ENCODE measurements around the gene PHOX2A.

PHOX2A gene

GRCh38 chr11:72227316-72228228, 16.4 kb downstream of the PHOX2A start:
- H3K27ac ChIP-seq (ENCODE audit: low read depth, low read length, severe bottlenecking) = no peak overlapping the region
- H3K36me3 ChIP-seq (ENCODE audit: control insufficient read depth, insufficient read depth, low read length) = peaks cover 62% of the 10 kb centered on the region
- 92 to 94% methylated on average over 13 to 14 of the region's 14 CpGs for WGBS, 2 experiments (ENCODE audit: insufficient coverage in 2 of 2)
- no peaks in the 10 kb centered on the region for H3K9me3 ChIP-seq (ENCODE audit: control insufficient read depth, low read length)
- no peak overlapping the region for H3K4me3 ChIP-seq (ENCODE audit: extremely low read depth, insufficient read depth, low read length, poor library complexity, severe bottlenecking)
- H3K4me1 ChIP-seq (ENCODE audit: control insufficient read depth, insufficient read depth, low read length, poor library complexity, severe bottlenecking) = peaks cover 7% of the 10 kb centered on the region

- H3K4me3 ChIP-seq (ENCODE audit: extremely low read depth, insufficient read depth, low read length, poor library complexity, severe bottlenecking) = no peak overlapping the region
- H3K9me3 ChIP-seq (ENCODE audit: control insufficient read depth, low read length) = no peaks in the 10 kb centered on the region
- peaks cover 14% of the 10 kb centered on the region for H3K4me1 ChIP-seq (ENCODE audit: control insufficient read depth, insufficient read depth, low read length, poor library complexity, severe bottlenecking)
- WGBS, 2 experiments (ENCODE audit: insufficient coverage in 2 of 2) = 84 to 91% methylated on average over 4 to 5 of the region's 5 CpGs
- no peak overlapping the region for H3K27ac ChIP-seq (ENCODE audit: low read depth, low read length, severe bottlenecking)
- peaks cover 54% of the 10 kb centered on the region for H3K36me3 ChIP-seq (ENCODE audit: control insufficient read depth, insufficient read depth, low read length)
These were observed 17.3 kb downstream of the PHOX2A start for GRCh38 chr11:72226701-72227100.

DNA sequence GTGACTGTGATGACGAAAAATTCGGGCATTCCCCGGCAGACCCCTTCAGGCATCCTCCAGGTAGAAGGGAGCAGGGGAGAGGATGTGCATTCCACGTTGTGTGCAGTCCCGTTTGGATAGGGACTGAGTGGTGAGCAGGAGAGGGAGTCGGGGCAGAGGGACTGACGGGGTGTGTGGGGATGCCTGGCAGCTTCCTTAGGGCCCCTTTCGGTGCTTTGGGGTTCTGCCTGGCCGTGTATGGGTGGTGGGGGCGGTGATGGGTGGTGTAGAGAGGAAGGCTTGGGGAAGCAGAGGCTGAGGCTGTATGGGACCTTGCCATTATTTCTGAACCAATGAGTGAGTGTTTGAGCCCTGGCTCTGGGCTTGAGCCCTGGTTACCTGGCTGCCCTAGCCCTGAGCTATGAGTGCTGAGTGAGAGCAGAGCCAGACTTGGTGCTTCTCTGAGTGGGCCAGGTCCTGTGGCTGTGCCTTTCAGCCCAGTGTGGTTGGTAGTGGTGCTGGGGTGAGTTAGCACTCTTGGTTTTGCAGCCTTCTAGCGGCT, 18.5 kb downstream of the PHOX2A start:
- peaks cover 14% of the 10 kb centered on the region for H3K4me1 ChIP-seq (ENCODE audit: control insufficient read depth, insufficient read depth, low read length, poor library complexity, severe bottlenecking)
- no peak overlapping the region for H3K27ac ChIP-seq (ENCODE audit: low read depth, low read length, severe bottlenecking)
- H3K36me3 ChIP-seq (ENCODE audit: control insufficient read depth, insufficient read depth, low read length) = peaks cover 41% of the 10 kb centered on the region
- 9 to 15% methylated on average over 7 to 10 of the region's 11 CpGs for WGBS, 2 experiments (ENCODE audit: insufficient coverage in 2 of 2)
- H3K4me3 ChIP-seq (ENCODE audit: extremely low read depth, insufficient read depth, low read length, poor library complexity, severe bottlenecking) = peak overlapping the region; percentile 95
- no peaks in the 10 kb centered on the region for H3K9me3 ChIP-seq (ENCODE audit: control insufficient read depth, low read length)

DNA sequence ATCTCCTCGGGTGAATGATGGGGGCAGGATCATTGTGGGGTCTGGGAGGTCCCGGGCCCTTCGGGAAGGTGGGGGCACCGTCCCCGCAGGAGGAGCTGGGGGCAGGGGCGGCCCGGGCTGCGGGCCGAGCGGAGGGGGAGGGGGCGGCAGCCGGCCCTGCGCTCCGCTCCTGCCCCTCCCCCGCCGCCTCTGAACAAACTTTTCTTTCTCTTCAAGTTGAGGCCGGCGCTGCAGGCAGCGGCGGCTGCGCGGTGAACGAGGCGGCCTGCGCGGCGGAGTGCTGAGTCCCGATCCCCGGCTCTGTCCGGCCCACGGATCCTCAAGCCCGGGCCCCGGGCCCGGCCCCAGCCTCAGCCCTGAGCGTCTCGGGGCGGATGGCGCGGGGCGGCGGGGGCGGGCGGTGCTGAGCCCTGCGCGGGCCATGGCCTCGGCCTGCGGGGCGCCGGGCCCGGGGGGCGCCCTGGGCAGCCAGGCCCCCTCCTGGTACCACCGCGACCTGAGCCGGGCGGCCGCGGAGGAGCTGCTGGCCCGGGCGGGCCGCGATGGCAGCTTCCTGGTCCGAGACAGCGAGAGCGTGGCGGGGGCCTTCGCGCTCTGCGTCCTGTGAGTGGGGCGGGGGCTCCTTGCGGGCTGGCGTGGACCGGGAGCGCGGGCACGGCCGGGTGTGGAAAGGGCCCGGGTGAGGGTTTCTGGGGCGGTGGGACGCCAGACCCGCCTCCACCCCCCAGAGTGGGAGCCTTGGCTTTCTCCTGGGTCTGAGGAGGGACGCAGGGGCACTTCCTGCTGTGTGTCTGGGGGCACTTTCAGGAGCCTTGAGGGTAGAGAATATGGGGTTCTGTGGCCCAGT, 19.2 kb downstream of the PHOX2A start, which contains the start of gene INPPL1:
TSS of gene INPPL1 (plus strand) at position 204 of the 847 bp plus-strand sequence. CDS start at position 422, 218 bp downstream.
- peak within 1 kb of the TSS; percentile 95 for H3K4me3 ChIP-seq (ENCODE audit: extremely low read depth, insufficient read depth, low read length, poor library complexity, severe bottlenecking)
- H3K4me1 ChIP-seq (ENCODE audit: control insufficient read depth, insufficient read depth, low read length, poor library complexity, severe bottlenecking) = peaks cover 14% of the 10 kb centered on the region
- H3K9me3 ChIP-seq (ENCODE audit: control insufficient read depth, low read length) = no peaks in the 10 kb centered on the region
- 0 to 1% methylated on average over 49 to 62 of the region's 81 CpGs for WGBS, 2 experiments (ENCODE audit: insufficient coverage in 2 of 2)
- H3K27ac ChIP-seq (ENCODE audit: low read depth, low read length, severe bottlenecking) = peak within 1 kb of the TSS; percentile 87
- H3K36me3 ChIP-seq (ENCODE audit: control insufficient read depth, insufficient read depth, low read length) = peaks cover 34% of the 10 kb centered on the region

GRCh38 chr11:72223615-72224563, 20.1 kb downstream of the PHOX2A start:
- Histone ChIP-seq H3K27ac (ENCODE audit: low read depth, low read length, severe bottlenecking) (peak overlapping the region; percentile 87), H3K4me1 (ENCODE audit: control insufficient read depth, insufficient read depth, low read length, poor library complexity, severe bottlenecking) (peaks cover 14% of the 10 kb centered on the region), H3K4me3 (ENCODE audit: extremely low read depth, insufficient read depth, low read length, poor library complexity, severe bottlenecking) (peak overlapping the region; percentile 95), H3K9me3 (ENCODE audit: control insufficient read depth, low read length) (no peaks in the 10 kb centered on the region), H3K36me3 (ENCODE audit: control insufficient read depth, insufficient read depth, low read length) (peaks cover 25% of the 10 kb centered on the region)
- WGBS, 2 experiments (ENCODE audit: insufficient coverage in 2 of 2) = 0 to 1% methylated on average over 49 to 71 of the region's 84 CpGs

DNA sequence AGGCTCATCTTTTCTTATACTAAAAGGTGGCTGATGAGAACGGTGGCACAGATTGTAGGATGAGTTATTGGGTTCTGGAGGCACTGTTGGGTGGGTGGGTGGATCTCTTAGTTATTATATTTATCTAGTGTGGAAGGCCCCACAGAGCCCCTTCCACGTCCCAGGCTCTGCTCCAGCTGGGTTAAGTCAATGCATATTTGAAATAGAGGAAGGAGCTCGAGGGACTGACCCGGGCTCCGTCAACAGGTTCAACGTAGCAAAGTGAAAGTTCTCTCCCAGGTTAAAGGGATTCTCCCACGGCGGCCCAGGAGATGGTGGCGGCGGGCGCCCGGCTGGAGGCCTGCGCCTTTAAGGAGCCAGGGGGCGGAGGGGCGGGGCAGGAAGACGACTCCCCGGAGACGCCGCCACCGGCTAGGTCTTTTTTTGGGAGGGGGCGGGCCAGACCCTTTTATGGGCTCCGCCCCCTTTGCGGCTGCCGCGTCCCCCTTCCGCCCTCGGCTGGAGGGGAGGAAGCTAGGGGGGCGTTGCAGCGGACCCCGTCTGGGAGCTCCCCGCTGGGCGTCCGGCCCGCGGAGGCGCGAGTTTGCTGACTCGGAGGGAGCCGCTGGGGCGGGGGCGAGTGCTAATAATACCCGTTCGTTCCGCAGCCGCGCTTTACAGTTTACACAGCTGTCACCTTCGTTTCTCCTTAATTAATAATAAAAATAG, 20.9 kb downstream of the PHOX2A start:
- WGBS, 2 experiments (ENCODE audit: insufficient coverage in 2 of 2) = 0 to 1% methylated on average over 23 to 41 of the region's 47 CpGs
- H3K36me3 ChIP-seq (ENCODE audit: control insufficient read depth, insufficient read depth, low read length) = peaks cover 17% of the 10 kb centered on the region
- peaks cover 14% of the 10 kb centered on the region for H3K4me1 ChIP-seq (ENCODE audit: control insufficient read depth, insufficient read depth, low read length, poor library complexity, severe bottlenecking)
- no peaks in the 10 kb centered on the region for H3K9me3 ChIP-seq (ENCODE audit: control insufficient read depth, low read length)
- peak overlapping the region; percentile 95 for H3K4me3 ChIP-seq (ENCODE audit: extremely low read depth, insufficient read depth, low read length, poor library complexity, severe bottlenecking)
- H3K27ac ChIP-seq (ENCODE audit: low read depth, low read length, severe bottlenecking) = peak overlapping the region; percentile 87

DNA sequence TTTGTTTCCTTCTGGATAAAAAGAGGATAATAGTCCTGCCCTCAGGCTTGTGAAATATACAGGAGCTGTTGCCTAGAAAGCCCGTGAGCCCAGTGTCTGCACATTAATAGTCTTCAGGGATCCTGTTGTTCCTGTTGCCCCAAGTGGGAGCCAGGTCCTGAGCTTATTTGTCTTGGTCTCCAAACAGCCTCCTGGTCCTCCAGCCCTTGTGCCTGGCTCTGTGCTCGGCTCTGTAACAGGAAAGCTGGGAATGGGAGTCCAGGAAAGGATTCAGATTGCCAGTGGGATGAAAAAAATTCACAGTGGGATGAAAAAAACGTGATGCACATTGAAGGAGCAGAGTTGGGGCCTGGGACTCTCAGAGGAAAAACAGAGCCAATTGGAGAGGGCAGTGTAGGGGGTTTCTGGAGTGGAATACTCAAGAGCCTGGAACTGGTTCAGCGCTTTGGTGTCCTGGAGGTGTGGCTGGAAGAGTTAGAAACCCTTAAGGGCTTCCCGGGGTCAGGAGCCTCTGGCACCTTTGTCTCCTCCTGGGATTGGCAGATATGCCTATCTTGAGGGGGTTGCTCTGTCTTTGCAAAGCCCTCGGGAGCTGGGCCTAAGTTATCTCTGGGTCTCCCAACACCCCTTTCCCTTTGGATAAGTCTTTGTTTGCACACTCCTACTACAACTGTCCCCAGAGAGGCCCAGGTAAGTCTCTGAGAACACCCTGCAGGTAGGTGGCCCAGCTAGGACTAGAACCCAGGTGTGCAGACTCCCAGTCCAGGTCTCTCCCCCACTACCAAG, 21.7 kb downstream of the PHOX2A start:
- 61 to 64% methylated on average over 6 of the region's 6 CpGs for WGBS, 2 experiments (ENCODE audit: insufficient coverage in 2 of 2)
- H3K4me3 ChIP-seq (ENCODE audit: extremely low read depth, insufficient read depth, low read length, poor library complexity, severe bottlenecking) = peak overlapping the region; percentile 95
- peaks cover 14% of the 10 kb centered on the region for H3K4me1 ChIP-seq (ENCODE audit: control insufficient read depth, insufficient read depth, low read length, poor library complexity, severe bottlenecking)
- peaks cover 11% of the 10 kb centered on the region for H3K36me3 ChIP-seq (ENCODE audit: control insufficient read depth, insufficient read depth, low read length)
- no peaks in the 10 kb centered on the region for H3K9me3 ChIP-seq (ENCODE audit: control insufficient read depth, low read length)
- peak overlapping the region; percentile 87 for H3K27ac ChIP-seq (ENCODE audit: low read depth, low read length, severe bottlenecking)

- 89 to 97% methylated on average over 6 to 7 of the region's 7 CpGs for WGBS, 2 experiments (ENCODE audit: insufficient coverage in 2 of 2)
- H3K36me3 ChIP-seq (ENCODE audit: control insufficient read depth, insufficient read depth, low read length) = peaks cover 3% of the 10 kb centered on the region
- H3K4me1 ChIP-seq (ENCODE audit: control insufficient read depth, insufficient read depth, low read length, poor library complexity, severe bottlenecking) = peaks cover 13% of the 10 kb centered on the region
- no peak overlapping the region for H3K4me3 ChIP-seq (ENCODE audit: extremely low read depth, insufficient read depth, low read length, poor library complexity, severe bottlenecking)
- no peaks in the 10 kb centered on the region for H3K9me3 ChIP-seq (ENCODE audit: control insufficient read depth, low read length)
- no peak overlapping the region for H3K27ac ChIP-seq (ENCODE audit: low read depth, low read length, severe bottlenecking)
These were observed 22.4 kb downstream of the PHOX2A start for GRCh38 chr11:72221386-72222075.

Data from mesodermal cell (in vitro differentiated cells).